Erythroblast (primary cell): Measurements from ENCODE around the gene TMEM200A.

Experiments
- GATA1 ChIP-seq: IDR thresholded peaks from 2 replicates; pipeline ENCODE4 v1.6.1; 2011; ENCODE audit warnings: low read depth, mild to moderate bottlenecking, control low read depth, low read length, moderate library complexity
- POLR2A ChIP-seq: IDR thresholded peaks from 2 replicates; pipeline ENCODE4 v1.6.1; 2011; ENCODE audit warnings: mild to moderate bottlenecking, low read length

GRCh38 chr6:130382872-130383490 lies 17.2 kb downstream of the TMEM200A start:
- TF ChIP-seq POLR2A (no peak), GATA1 (no peak)
